Vein endothelial cell (primary cell): ENCODE measurements around the gene SLC12A4. TPM values are rescaled to one million over a fixed set of nuclear protein-coding genes. Genes with fewer than 3 reads are reported as not detected.

Experiments
- small RNA-seq: library from RNA; depleted of rRNA; stranded (forward); fragments of <200 nt; gene quantifications from one replicate; pipeline ENCODE3, GENCODE V24; 2012
- total RNA-seq: library from RNA; depleted of rRNA; stranded (reverse); fragments of >200 nt; gene quantifications from 2 replicates; pipeline ENCODE4 v1.2.3, GENCODE V29; 2012

The SLC12A4 gene
- total RNA-seq: 52.6 and 75.8 TPM in 2 replicates

DNA sequence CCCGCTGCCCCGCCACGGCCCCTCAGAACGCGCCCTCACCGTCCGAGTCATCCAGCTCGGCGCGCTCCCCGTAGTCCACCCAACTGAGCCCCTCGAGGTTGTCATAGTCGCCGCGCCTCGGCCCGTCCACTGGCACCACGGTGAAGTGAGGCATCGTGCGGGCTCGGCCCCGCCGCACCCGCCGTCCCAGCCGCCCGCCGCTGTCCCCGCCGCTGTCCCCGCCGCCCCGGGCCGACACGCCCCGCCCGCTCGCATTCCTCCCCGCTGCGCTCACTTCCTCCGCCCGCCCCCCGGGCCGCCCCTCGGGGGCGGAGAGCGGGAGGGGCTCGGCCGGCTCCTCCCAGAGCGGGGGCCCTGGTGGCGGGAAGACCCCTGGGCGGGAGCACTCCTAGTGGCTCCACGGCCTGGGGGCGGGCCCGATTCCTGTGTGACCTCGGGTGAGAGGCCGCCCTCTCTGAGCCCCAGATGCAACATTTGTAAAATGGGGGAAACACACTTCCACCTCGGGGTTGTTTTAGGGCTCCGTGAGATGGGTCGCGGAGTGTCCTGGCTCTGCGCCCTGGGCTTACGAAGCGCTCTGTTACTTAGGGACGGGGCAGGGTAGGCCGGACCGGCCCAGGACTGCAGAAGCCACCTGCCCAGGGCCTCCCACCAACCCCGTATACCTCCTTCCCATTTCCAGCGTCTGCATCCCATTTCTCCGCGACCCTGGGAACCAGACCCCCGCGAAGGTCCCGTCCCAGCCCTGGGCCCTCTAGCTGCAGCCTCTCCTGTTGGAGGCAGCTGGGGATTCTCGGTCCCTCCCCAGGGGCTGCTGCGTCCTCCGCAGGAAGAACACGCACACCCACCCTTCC lies at the start of gene SLC12A4:
SLC12A4 (minus strand) TSS at position 238 of the 854 bp plus-strand sequence; CDS start at position 154, 84 bp downstream.

GRCh38 chr16:68015681-68016080 lies 47.2 kb upstream of the SLC12A4 start, which contains the start of gene DPEP2NB:
Gene DPEP2NB (minus strand): TSS chr16:68015911. CDS start chr16:68015770, 141 bp downstream.

DNA sequence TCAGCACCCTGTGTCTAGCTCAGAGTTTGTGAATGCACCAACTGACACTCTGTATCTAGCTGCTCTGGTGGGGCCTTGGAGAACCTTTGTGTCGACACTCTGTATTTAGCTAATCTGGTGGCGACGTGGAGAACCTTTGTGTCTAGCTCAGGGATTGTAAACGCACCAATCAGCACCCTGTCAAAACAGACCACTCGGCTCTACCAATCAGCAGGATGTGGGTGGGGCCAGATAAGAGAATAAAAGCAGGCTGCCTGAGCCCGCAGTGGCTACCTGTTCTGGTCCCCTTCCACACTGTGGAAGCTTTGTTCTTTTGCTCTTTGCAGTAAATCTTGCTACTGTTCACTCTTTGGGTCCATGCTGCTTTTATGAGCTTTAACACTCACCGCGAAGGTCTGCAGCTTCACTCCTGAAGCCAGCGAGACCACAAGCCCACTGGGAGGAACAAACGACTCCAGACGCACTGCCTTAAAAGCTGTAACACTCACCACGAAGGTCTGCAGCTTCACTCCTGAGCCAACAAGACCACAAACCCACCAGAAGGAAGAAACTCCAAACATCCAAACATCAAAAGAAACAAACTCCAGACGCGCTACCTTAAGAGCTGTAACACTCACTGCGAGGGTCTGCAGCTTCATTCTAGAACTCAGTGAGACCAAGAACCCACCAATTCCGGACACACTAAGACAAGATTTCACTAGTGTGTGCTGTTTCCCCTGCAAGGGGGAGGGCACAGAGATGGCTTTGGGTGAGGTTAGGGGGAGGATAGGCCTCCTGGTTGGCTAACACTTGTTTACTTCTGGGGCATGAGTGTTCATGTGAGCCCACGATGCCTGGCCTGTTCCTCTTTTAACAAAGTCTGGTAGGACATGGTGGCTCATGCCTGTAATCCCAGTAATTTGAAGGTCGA lies 30.6 kb upstream of the SLC12A4 start, which contains the start of gene DPEP2:
DPEP2 (minus strand) TSS at position 706 of the 910 bp plus-strand sequence. CDS start 6,272 bp downstream, outside the sequence.

DNA sequence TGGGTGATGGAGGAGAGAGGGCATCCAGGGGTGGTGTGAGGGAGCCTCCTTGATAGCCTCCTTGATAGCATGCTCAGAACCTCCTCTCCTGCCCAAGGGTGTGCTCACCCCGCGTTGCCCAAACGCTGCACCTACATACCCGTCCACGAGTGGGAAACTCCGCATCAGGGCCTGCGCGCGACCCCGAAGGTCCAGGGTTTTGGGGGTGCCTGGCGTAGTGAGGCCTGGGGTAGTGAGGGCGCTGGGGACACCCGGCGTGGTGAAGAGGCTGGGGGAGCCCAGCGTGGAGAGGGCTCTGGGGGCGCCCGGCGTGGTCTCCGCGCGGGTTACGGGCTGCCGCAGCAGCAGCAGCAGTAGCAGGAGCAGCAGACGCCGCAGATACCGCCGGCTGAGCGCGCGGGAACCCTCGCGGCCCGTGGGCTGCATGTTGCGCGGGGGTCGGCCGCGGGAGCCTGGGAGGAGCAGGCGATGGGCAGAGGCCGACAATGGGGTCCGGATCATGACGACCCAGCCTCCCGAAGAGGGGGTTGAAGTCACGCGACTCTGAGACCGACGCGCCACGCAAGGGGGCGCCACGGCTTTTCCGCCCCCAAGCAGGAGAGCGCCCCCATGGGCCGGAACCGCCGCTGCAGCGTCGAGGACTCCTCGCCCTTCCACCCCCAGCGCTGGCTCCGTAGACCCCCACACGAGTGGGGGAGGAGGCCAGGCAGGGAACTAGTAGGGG lies 11.7 kb upstream of the SLC12A4 start, which contains the start of gene DPEP3:
DPEP3 (minus strand) TSS at position 545 of the 724 bp plus-strand sequence; CDS start at position 426, 119 bp downstream.

GRCh38 chr16:67943619-67944504 lies 24.6 kb downstream of the SLC12A4 start, which contains the start of gene LCAT:
Gene LCAT (minus strand): TSS chr16:67944120. CDS start chr16:67944101, 19 bp downstream.

DNA sequence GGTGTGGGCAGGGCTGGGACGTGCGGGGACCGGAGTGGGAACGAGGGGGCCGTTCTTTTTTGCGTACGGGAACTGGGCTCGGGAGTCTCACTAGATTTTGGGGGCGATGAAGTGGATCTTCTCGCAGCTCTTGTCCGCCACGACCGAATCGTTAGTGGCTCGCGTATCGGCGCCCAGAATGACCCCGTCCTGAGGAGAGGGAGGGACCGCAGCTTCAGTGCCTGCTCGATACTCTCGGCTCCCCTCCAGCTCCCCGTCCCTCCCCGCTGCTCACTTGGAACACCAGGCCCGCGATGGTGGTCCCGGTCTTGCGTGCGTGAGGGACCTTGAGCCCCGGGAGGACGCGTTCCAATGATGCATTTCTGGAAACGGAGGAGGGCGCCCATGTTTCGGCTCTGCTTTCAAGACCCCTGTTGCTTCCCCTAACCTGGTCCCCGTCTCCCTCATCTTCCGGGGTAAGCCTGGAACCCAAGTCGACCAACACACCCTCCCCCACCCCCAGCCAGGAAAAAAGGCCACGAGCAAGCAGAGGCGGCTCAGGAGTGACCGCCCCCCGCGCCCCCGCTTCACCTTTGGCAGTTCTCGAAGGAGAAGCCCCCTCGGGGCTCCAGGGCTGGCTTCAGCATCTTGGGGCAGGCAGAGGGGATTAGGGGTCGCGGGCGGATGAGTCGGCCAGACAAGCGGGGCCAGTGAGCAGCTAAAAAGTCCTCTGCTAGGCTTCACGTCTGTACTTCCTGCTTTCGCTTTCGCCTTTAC lies 32.1 kb downstream of the SLC12A4 start, which contains the start of gene PSMB10:
PSMB10 (minus strand) TSS at position 727 of the 756 bp plus-strand sequence; CDS start at position 626, 101 bp downstream.

GRCh38 chr16:67931712-67932461 lies 36.5 kb downstream of the SLC12A4 start, which contains the start of gene CTRL:
Gene CTRL (minus strand): TSS chr16:67931862. CDS start chr16:67931852, 10 bp downstream.

Small RNAs within 50 kb of the gene (small RNA-seq; reads per million reads assigned to genes)
- not detected for gene RNU6-359P

Other genes with a start within 250 kb of the SLC12A4 start
- gene GFOD2, start 249.3 kb downstream of the SLC12A4 start, total RNA-seq: 52.3 and 53.9 TPM in 2 replicates
- 11.2 and 15.4 TPM in 2 replicates for gene RANBP10, start 162.1 kb downstream of the SLC12A4 start, total RNA-seq
- gene TSNAXIP1, start 161.7 kb downstream of the SLC12A4 start, total RNA-seq: 0.33 and 0.67 TPM in 2 replicates
- gene THAP11, start 126.3 kb downstream of the SLC12A4 start, total RNA-seq: 25.7 and 28.1 TPM in 2 replicates
- 258 and 586 TPM in 2 replicates for gene NUTF2, start 121.7 kb downstream of the SLC12A4 start, total RNA-seq
- 30.4 and 30.5 TPM in 2 replicates for gene CENPT, start 120.9 kb downstream of the SLC12A4 start, total RNA-seq
- 81.1 and 84.6 TPM in 2 replicates for gene EDC4, start 95.6 kb downstream of the SLC12A4 start, total RNA-seq
- not detected in 2 replicates for gene NRN1L, start 83.8 kb downstream of the SLC12A4 start, total RNA-seq
- 21.9 and 26.1 TPM in 2 replicates for gene PSKH1, start 75.4 kb downstream of the SLC12A4 start, total RNA-seq
- gene CTRL, start 36.8 kb downstream of the SLC12A4 start, total RNA-seq: 0.57 and 0.65 TPM in 2 replicates
- gene PSMB10, start 31.8 kb downstream of the SLC12A4 start, total RNA-seq: 31.0 and 46.1 TPM in 2 replicates
- 4.8 and 5.2 TPM in 2 replicates for gene LCAT, start 24.5 kb downstream of the SLC12A4 start, total RNA-seq
- not detected in 2 replicates for gene DPEP3, start 11.9 kb upstream of the SLC12A4 start, total RNA-seq
- gene DPEP2, start 30.8 kb upstream of the SLC12A4 start, total RNA-seq: under 0.01 and 0.57 TPM in 2 replicates
- not detected in 2 replicates for gene DPEP2NB, start 47.3 kb upstream of the SLC12A4 start, total RNA-seq
- gene DDX28, start 54.6 kb upstream of the SLC12A4 start, total RNA-seq: 14.9 and 17.6 TPM in 2 replicates
- 17.8 and 20.6 TPM in 2 replicates for gene DUS2, start 54.6 kb upstream of the SLC12A4 start, total RNA-seq
- 35.4 and 35.6 TPM in 2 replicates for gene NFATC3, start 116.7 kb upstream of the SLC12A4 start, total RNA-seq